ENCODE measurements around the gene C12orf75.

GRCh38 chr12:105285378-105285777 is 45.1 kb upstream of the C12orf75 start:
- TF ChIP-seq PATZ1 (CRISPR knock-in tag; IDR thresholded peaks at IDR 0.05) (no peak), EP300 (IDR thresholded peaks at IDR 0.05; ENCODE audit: low read depth in 2 of 2, low read length in 2 of 2) (no peak), EP300 (CRISPR knock-in tag; IDR thresholded peaks at IDR 0.05; ENCODE audit: borderline replicate concordance) (no peak), FOSL2 (CRISPR knock-in tag; IDR thresholded peaks at IDR 0.05) (no peak)

Data from HepG2 (cell line).